ENCODE results near the gene MUC5B. TPM values are rescaled to one million over a fixed set of nuclear protein-coding genes. Genes with fewer than 3 reads are reported as not detected.

The MUC5B gene
- total RNA-seq, 1 experiment from 2014 or later: 1.6 TPM

DNA sequence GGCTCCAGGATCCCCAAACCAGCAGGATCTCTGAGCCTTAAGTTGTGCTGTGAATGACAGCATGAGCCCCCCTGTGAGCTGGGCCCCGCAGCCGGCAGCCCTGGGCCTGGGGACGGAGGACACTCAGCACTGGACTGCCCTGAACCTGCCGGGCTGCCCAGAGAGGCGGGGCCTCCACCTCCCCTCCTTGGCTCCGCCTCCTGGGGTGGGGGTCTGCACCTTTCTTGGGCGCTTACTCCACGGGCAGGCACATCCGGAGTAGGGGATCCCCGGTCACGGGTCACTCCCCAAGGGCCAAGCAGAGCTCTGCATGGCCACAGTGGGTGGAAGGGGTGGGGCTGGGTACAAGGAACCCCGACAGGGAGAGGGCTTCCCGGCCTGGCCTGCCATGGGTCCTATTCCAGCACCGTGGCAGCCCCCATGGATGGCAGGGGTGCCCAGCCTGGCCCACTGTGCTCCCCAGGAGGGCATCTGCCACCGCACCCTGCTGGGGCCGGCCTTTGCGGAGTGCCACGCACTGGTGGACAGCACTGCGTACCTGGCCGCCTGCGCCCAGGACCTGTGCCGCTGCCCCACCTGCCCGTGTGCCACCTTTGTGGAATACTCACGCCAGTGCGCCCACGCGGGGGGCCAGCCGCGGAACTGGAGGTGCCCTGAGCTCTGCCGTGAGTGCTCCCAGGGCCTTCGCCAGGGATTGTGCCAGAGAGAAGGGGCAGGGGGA is 5.4 kb downstream of the MUC5B start:
- CTCF ChIA-PET: interaction anchor here (1.6 kb wide), 2 partner anchors 142 to 174 kb away, joined by 4 read pairs; no protein-coding TSS in a partner anchor
- Mint-ChIP-seq H3K36me3 (no peaks in the 10 kb centered on the region), H3K27ac (no peak overlapping the region), H3K27me3 (ENCODE audit: low read depth) (no peaks in the 10 kb centered on the region), H3K4me3 (no peak overlapping the region), H3K9me3 (no peaks in the 10 kb centered on the region), H3K4me1 (peaks cover 3% of the 10 kb centered on the region)
- DNase-seq (ENCODE audit: low spot score): no peak
- POLR2A ChIA-PET: no interaction called here
- TF ChIP-seq, protein P1, sequence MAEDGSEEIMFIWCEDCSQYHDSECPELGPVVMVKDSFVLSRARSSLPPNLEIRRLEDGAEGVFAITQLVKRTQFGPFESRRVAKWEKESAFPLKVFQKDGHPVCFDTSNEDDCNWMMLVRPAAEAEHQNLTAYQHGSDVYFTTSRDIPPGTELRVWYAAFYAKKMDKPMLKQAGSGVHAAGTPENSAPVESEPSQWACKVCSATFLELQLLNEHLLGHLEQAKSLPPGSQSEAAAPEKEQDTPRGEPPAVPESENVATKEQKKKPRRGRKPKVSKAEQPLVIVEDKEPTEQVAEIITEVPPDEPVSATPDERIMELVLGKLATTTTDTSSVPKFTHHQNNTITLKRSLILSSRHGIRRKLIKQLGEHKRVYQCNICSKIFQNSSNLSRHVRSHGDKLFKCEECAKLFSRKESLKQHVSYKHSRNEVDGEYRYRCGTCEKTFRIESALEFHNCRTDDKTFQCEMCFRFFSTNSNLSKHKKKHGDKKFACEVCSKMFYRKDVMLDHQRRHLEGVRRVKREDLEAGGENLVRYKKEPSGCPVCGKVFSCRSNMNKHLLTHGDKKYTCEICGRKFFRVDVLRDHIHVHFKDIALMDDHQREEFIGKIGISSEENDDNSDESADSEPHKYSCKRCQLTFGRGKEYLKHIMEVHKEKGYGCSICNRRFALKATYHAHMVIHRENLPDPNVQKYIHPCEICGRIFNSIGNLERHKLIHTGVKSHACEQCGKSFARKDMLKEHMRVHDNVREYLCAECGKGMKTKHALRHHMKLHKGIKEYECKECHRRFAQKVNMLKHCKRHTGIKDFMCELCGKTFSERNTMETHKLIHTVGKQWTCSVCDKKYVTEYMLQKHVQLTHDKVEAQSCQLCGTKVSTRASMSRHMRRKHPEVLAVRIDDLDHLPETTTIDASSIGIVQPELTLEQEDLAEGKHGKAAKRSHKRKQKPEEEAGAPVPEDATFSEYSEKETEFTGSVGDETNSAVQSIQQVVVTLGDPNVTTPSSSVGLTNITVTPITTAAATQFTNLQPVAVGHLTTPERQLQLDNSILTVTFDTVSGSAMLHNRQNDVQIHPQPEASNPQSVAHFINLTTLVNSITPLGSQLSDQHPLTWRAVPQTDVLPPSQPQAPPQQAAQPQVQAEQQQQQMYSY (CRISPR knock-in tag; IDR thresholded peaks at IDR 0.05): no peak
- ATAC-seq: no peak

DNA sequence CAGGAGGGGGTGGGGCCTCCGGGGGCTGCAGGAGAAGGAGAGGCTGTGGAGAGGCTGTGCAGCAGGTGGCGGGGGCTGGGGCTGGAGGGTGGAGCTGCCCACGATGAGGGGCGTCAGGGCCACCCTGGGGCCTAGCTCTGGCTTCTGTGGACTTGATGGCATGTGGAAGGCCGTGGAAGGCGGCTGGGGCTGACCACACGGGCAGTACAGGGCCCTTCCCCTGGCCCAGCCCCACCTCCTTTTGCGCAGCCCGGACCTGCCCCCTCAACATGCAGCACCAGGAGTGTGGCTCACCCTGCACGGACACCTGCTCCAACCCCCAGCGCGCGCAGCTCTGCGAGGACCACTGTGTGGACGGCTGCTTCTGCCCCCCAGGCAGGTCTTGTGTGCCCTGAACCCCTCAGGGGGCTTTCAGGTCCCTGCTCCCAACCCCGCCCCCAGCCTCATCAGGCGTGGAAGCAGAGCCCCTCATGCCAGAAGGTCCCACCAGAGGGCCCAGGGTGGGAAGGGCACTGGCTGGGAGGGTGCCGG is 6.1 kb downstream of the MUC5B start:
- H3K4me3 Mint-ChIP-seq: no peak overlapping the region
- DNase-seq (ENCODE audit: low spot score) (no peak), ATAC-seq (no peak)
- H3K27ac Mint-ChIP-seq: no peak overlapping the region
- no peaks in the 10 kb centered on the region for H3K36me3 Mint-ChIP-seq
- H3K4me1 Mint-ChIP-seq: peaks cover 2% of the 10 kb centered on the region
- no peaks in the 10 kb centered on the region for H3K9me3 Mint-ChIP-seq
- TF ChIP-seq, protein P2, sequence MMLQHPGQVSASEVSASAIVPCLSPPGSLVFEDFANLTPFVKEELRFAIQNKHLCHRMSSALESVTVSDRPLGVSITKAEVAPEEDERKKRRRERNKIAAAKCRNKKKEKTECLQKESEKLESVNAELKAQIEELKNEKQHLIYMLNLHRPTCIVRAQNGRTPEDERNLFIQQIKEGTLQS (CRISPR knock-in tag; conservative IDR thresholded peaks at IDR 0.05): no peak
- TF ChIP-seq ZNF671 (CRISPR knock-in tag; IDR thresholded peaks at IDR 0.05) (no peak), ATF1 (CRISPR knock-in tag; IDR thresholded peaks at IDR 0.05) (no peak)
- TF ChIP-seq, protein P3, sequence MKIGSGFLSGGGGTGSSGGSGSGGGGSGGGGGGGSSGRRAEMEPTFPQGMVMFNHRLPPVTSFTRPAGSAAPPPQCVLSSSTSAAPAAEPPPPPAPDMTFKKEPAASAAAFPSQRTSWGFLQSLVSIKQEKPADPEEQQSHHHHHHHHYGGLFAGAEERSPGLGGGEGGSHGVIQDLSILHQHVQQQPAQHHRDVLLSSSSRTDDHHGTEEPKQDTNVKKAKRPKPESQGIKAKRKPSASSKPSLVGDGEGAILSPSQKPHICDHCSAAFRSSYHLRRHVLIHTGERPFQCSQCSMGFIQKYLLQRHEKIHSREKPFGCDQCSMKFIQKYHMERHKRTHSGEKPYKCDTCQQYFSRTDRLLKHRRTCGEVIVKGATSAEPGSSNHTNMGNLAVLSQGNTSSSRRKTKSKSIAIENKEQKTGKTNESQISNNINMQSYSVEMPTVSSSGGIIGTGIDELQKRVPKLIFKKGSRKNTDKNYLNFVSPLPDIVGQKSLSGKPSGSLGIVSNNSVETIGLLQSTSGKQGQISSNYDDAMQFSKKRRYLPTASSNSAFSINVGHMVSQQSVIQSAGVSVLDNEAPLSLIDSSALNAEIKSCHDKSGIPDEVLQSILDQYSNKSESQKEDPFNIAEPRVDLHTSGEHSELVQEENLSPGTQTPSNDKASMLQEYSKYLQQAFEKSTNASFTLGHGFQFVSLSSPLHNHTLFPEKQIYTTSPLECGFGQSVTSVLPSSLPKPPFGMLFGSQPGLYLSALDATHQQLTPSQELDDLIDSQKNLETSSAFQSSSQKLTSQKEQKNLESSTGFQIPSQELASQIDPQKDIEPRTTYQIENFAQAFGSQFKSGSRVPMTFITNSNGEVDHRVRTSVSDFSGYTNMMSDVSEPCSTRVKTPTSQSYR (CRISPR knock-in tag; IDR thresholded peaks at IDR 0.05): no peak
- TF ChIP-seq, protein P4, sequence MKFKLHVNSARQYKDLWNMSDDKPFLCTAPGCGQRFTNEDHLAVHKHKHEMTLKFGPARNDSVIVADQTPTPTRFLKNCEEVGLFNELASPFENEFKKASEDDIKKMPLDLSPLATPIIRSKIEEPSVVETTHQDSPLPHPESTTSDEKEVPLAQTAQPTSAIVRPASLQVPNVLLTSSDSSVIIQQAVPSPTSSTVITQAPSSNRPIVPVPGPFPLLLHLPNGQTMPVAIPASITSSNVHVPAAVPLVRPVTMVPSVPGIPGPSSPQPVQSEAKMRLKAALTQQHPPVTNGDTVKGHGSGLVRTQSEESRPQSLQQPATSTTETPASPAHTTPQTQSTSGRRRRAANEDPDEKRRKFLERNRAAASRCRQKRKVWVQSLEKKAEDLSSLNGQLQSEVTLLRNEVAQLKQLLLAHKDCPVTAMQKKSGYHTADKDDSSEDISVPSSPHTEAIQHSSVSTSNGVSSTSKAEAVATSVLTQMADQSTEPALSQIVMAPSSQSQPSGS (CRISPR knock-in tag; IDR thresholded peaks at IDR 0.05; ENCODE audit: borderline replicate concordance, low read depth): no peak
- no peaks in the 10 kb centered on the region for H3K27me3 Mint-ChIP-seq (ENCODE audit: low read depth)
- CTCF ChIA-PET: no interaction called here
- POLR2A ChIA-PET: no interaction called here

DNA sequence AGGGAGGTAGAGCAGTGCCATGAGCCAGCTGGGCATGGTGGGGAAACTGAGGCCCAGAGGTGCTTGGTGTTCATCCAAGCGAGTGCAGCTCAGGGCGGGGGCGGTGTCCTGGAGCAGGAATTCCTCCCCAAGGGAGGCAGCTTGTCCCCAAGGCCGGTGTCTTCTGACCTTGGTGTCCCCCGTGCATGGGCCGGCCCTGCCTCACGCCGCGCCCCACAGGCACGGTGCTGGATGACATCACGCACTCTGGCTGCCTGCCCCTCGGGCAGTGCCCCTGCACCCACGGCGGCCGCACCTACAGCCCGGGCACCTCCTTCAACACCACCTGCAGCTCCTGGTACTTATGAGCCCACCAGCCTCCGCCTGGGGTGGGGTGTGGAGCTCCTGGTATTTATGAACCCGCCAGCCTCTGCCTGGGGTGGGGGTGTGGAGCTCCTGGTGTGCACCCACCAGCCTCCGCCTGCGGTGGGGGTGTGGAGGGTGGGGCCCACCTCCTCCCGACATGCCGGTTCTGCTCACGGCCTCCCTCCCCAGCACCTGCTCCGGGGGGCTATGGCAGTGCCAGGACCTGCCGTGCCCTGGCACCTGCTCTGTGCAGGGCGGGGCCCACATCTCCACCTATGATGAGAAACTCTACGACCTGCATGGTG is 6.7 kb downstream of the MUC5B start:
- POLR2A ChIA-PET: no interaction called here
- no peaks in the 10 kb centered on the region for H3K4me1 Mint-ChIP-seq
- CTCF ChIA-PET: no interaction called here
- TF ChIP-seq, protein P5, sequence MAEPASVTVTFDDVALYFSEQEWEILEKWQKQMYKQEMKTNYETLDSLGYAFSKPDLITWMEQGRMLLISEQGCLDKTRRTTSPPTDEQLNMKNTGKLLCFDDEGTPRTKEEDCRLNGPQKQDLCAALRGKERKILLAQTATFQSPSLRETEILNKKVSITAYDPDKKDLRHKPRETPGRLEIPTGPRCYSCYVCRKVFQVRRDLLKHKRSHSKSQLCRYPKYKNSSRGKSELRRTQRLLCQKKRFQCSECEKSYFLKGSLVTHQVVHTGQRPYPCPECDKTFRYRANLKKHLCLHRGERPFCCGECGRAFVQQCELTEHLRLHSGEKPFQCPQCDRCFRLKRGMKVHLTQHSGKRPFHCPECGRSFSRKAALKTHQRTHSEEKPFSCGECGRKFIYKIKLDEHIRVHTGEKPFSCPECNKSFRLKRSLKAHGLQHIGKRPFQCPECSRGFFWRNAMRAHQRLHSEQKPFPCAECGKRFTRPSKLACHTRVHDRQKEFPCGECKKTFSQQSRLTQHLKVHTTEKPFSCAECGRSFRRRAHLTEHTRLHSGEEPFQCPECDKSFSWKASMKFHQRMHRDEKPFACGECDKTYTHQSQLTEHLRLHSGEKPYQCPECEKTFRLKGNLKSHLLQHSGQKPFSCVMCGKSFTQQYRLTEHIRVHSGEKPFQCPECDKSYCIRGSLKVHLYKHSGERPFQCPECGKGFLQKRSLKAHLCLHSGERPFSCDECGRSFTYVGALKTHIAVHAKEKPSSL (CRISPR knock-in tag; conservative IDR thresholded peaks at IDR 0.05): no peak
- TF ChIP-seq, protein P6, sequence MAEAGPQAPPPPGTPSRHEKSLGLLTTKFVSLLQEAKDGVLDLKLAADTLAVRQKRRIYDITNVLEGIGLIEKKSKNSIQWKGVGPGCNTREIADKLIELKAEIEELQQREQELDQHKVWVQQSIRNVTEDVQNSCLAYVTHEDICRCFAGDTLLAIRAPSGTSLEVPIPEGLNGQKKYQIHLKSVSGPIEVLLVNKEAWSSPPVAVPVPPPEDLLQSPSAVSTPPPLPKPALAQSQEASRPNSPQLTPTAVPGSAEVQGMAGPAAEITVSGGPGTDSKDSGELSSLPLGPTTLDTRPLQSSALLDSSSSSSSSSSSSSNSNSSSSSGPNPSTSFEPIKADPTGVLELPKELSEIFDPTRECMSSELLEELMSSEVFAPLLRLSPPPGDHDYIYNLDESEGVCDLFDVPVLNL (CRISPR knock-in tag; IDR thresholded peaks at IDR 0.05; ENCODE audit: borderline replicate concordance, low read depth): no peak
- TF ChIP-seq CREM (CRISPR knock-in tag; IDR thresholded peaks at IDR 0.05) (no peak), ZNF263 (CRISPR knock-in tag; IDR thresholded peaks at IDR 0.05; ENCODE audit: low read depth) (no peak), TEAD4 (CRISPR knock-in tag; IDR thresholded peaks at IDR 0.05) (no peak), ZNF138 (CRISPR knock-in tag; conservative IDR thresholded peaks at IDR 0.05) (no peak), JAZF1 (CRISPR knock-in tag; IDR thresholded peaks at IDR 0.05) (no peak), RELA (CRISPR knock-in tag; IDR thresholded peaks at IDR 0.05; ENCODE audit: borderline replicate concordance) (no peak), EMX1 (CRISPR knock-in tag; IDR thresholded peaks at IDR 0.05) (no peak)
- TF ChIP-seq, protein P7, sequence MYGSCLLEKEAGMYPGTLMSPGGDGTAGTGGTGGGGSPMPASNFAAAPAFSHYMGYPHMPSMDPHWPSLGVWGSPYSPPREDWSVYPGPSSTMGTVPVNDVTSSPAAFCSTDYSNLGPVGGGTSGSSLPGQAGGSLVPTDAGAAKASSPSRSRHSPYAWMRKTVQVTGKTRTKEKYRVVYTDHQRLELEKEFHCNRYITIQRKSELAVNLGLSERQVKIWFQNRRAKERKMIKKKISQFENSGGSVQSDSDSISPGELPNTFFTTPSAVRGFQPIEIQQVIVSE (CRISPR knock-in tag; IDR thresholded peaks at IDR 0.05; ENCODE audit: borderline replicate concordance): no peak
- TF ChIP-seq, protein P8, sequence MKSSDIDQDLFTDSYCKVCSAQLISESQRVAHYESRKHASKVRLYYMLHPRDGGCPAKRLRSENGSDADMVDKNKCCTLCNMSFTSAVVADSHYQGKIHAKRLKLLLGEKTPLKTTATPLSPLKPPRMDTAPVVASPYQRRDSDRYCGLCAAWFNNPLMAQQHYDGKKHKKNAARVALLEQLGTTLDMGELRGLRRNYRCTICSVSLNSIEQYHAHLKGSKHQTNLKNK (CRISPR knock-in tag; IDR thresholded peaks at IDR 0.05): no peak

More for the DNA sequence above, 6.7 kb downstream of the MUC5B start:
- no peaks in the 10 kb centered on the region for H3K9me3 Mint-ChIP-seq
- no peak overlapping the region for H3K4me3 Mint-ChIP-seq
- DNase-seq (ENCODE audit: low spot score) (no peak), ATAC-seq (no peak)
- H3K27me3 Mint-ChIP-seq (ENCODE audit: low read depth): no peaks in the 10 kb centered on the region
- H3K27ac Mint-ChIP-seq: no peak overlapping the region
- no peaks in the 10 kb centered on the region for H3K36me3 Mint-ChIP-seq

All from WTC11 (cell line).